IMR-90 (cell line): ENCODE measurements around the gene PAM. TPM values are rescaled to one million over a fixed set of nuclear protein-coding genes. Genes with fewer than 3 reads are reported as not detected.

Experiments
- ATAC-seq: fragments of 200-7000 bp; cut with Tn5 transposase; 2 replicates; pipeline ENCODE4 v1.9.1; 2020; ENCODE audit warnings: low read depth, mild to moderate bottlenecking, moderate library complexity
- BruUV-seq: library from RNA; stranded (reverse); fragments of 400-500 nt; replicated peaks from 2 replicates; lab custom pipeline; 2021; lab: Mats Ljungman, UMichigan
- CTCF ChIA-PET: fragments of 300-600 bp; formaldehyde crosslinking; extraction: SDS; loops from one replicate; lab custom pipeline; 2021; ENCODE audit warnings: antibody characterized with exemption; lab: Yijun Ruan, JAX
- POLR2A ChIA-PET: fragments of 300-600 bp; sonication (Branson Sonifier 250); formaldehyde crosslinking; loops from one replicate; lab custom pipeline; 2022; ENCODE audit warnings: antibody characterized with exemption; ENCODE audit not compliant: unreplicated experiment; lab: Charles Lee
- DNase-seq: peaks from one replicate; pipeline ENCODE4 v3.0.0; 2013
- H2AFZ ChIP-seq: replicated peaks from 2 replicates; pipeline ENCODE3; 2013; ENCODE audit warnings: low read length, mild to moderate bottlenecking; ENCODE audit not compliant: poor library complexity
- H2AK5ac ChIP-seq: 2 replicates; pipeline ENCODE4 v1.6.1; 2013; ENCODE audit warnings: low read depth, low read length, inconsistent platforms
- H2AK9ac ChIP-seq: replicated peaks from 2 replicates; pipeline ENCODE3; 2013; ENCODE audit warnings: mild to moderate bottlenecking, low read depth, low read length, moderate library complexity; ENCODE audit not compliant: poor library complexity
- H2BK120ac ChIP-seq: 2 replicates; pipeline ENCODE4 v1.6.1; 2013; ENCODE audit warnings: low read depth, low read length, inconsistent platforms
- H2BK15ac ChIP-seq: 3 replicates; pipeline ENCODE4 v1.6.1; 2013; ENCODE audit warnings: low read depth, low read length, inconsistent platforms
- H2BK20ac ChIP-seq: 2 replicates; pipeline ENCODE4 v1.6.1; 2013; ENCODE audit warnings: low read depth, mild to moderate bottlenecking, inconsistent platforms, low read length, moderate library complexity
- H2BK5ac ChIP-seq: 2 replicates; pipeline ENCODE4 v1.6.1; 2013; ENCODE audit warnings: mild to moderate bottlenecking, low read depth, low read length, inconsistent platforms; ENCODE audit not compliant: poor library complexity, severe bottlenecking
- H3K14ac ChIP-seq: replicated peaks from 2 replicates; pipeline ENCODE4 v1.6.1; 2013; ENCODE audit warnings: low read depth, low read length, inconsistent platforms
- H3K18ac ChIP-seq: 2 replicates; pipeline ENCODE4 v1.6.1; 2013; ENCODE audit warnings: low read depth, low read length, control low read depth
- H3K23ac ChIP-seq: 2 replicates; pipeline ENCODE4 v1.6.1; 2013; ENCODE audit warnings: low read depth, low read length, inconsistent platforms
- H3K27ac ChIP-seq: 2 replicates; pipeline ENCODE4 v1.5.1; 2013; ENCODE audit warnings: mild to moderate bottlenecking, control low read depth, low read length; ENCODE audit not compliant: insufficient read depth
- H3K27me3 ChIP-seq: 2 replicates; pipeline ENCODE4 v1.6.1; 2013; ENCODE audit warnings: low read length; ENCODE audit not compliant: control insufficient read depth, insufficient read depth
- H3K36me3 ChIP-seq: 2 replicates; pipeline ENCODE4 v1.6.1; 2013; ENCODE audit warnings: low read length, mixed read lengths; ENCODE audit not compliant: control insufficient read depth, insufficient read depth
- H3K4ac ChIP-seq: 2 replicates; pipeline ENCODE4 v1.6.1; 2013; ENCODE audit warnings: low read depth, low read length, inconsistent platforms
- H3K4me1 ChIP-seq: 2 replicates; pipeline ENCODE4 v1.6.1; 2013; ENCODE audit warnings: low read length, mixed read lengths; ENCODE audit not compliant: control insufficient read depth, insufficient read depth
- H3K4me2 ChIP-seq: 2 replicates; pipeline ENCODE4 v1.6.1; 2013; ENCODE audit warnings: low read depth, mild to moderate bottlenecking, control low read depth, low read length, moderate library complexity
- H3K4me3 ChIP-seq: 2 replicates; pipeline ENCODE4 v1.5.1; 2013; ENCODE audit warnings: low read depth, mild to moderate bottlenecking, control low read depth, low read length, moderate library complexity; ENCODE audit not compliant: insufficient read depth
- H3K56ac ChIP-seq: 2 replicates; pipeline ENCODE4 v1.6.1; 2013; ENCODE audit warnings: low read length, inconsistent platforms; ENCODE audit not compliant: insufficient read depth; ENCODE audit errors: extremely low read depth
- H3K79me1 ChIP-seq, 2 experiments: 2 replicates each; pipeline ENCODE4 v1.6.1; 2013; ENCODE audit warnings: low read length in 2 of 2, inconsistent platforms in 1 of 2, low read depth in 1 of 2
- H3K9ac ChIP-seq: 2 replicates; pipeline ENCODE4 v1.6.1; 2013; ENCODE audit warnings: low read depth, low read length, control low read depth
- H3K9me1 ChIP-seq: 2 replicates; pipeline ENCODE4 v1.6.1; 2013; ENCODE audit warnings: low read length, inconsistent platforms; ENCODE audit not compliant: insufficient read depth
- H3K9me3 ChIP-seq: 2 replicates; pipeline ENCODE4 v1.6.1; 2013; ENCODE audit warnings: low read length; ENCODE audit not compliant: control insufficient read depth, insufficient read depth
- H4K20me1 ChIP-seq: 2 replicates; pipeline ENCODE4 v1.6.1; 2013; ENCODE audit warnings: low read length, inconsistent platforms; ENCODE audit not compliant: insufficient read depth
- H4K5ac ChIP-seq: 2 replicates; pipeline ENCODE4 v1.6.1; 2013; ENCODE audit warnings: mild to moderate bottlenecking, low read depth, low read length, control low read depth
- H4K8ac ChIP-seq, 2 experiments: 2 replicates each; pipeline ENCODE4 v1.6.1; 2013; ENCODE audit warnings: low read depth in 2 of 2, low read length in 2 of 2, control low read depth in 1 of 2, inconsistent platforms in 1 of 2
- H4K91ac ChIP-seq: 2 replicates; pipeline ENCODE4 v1.6.1; 2013; ENCODE audit warnings: low read depth, low read length, inconsistent platforms; ENCODE audit not compliant: insufficient read depth
- FOS ChIP-seq: fragments of 150-350 bp; IDR thresholded peaks from 2 replicates; pipeline ENCODE4 v1.6.1; 2016; ENCODE audit warnings: low read depth, low read length
- WGBS, 2 experiments: methylation state at CpG; one replicate each; pipeline versions ENCODE4 v1.1.5 to v1.1.7; 2013; ENCODE audit warnings: missing lambda C conversion rate in 2 of 2; ENCODE audit not compliant: insufficient read length in 1 of 2; ENCODE audit errors: extremely low coverage in 2 of 2; 5-methylcytosine and 5-hydroxymethylcytosine counted together
- dilution Hi-C: fragments of 300-500 bp; cut with HindIII; formaldehyde crosslinking; loops from one replicate; pipeline ENCODE4 v1.14.3; 2018; ENCODE audit warnings: low sequenced_read_pairs; ENCODE audit not compliant: unreplicated experiment
- in situ Hi-C: fragments of 300-500 bp; cut with MboI; formaldehyde crosslinking; loops from 3 replicates; pipeline ENCODE4 v1.14.3; 2019; ENCODE audit warnings: low sequenced_read_pairs, inconsistent platforms, mixed read lengths
- intact Hi-C: fragments of 100-400 bp; cut with micrococcal nuclease; formaldehyde crosslinking; loops from 2 replicates; pipeline ENCODE4 v1.10.0; 2022
- polyA plus RNA-seq, 3 experiments: library from polyadenylated mRNA; depleted of rRNA; stranded (reverse); fragments of >200 nt; gene quantifications; 2 replicates each; pipeline ENCODE4 v1.2.3, GENCODE V29; 2012; ENCODE audit warnings: low replicate concordance in 1 of 3
- total RNA-seq: library from RNA; depleted of rRNA; stranded (reverse); fragments of >200 nt; gene quantifications from 2 replicates; pipeline ENCODE4 v1.2.3, GENCODE V29; 2012

The PAM gene
- total and polyA plus RNA-seq, 2 of the 4 experiments (the other 2 are of a cell fraction): 115 to 179 TPM

DNA sequence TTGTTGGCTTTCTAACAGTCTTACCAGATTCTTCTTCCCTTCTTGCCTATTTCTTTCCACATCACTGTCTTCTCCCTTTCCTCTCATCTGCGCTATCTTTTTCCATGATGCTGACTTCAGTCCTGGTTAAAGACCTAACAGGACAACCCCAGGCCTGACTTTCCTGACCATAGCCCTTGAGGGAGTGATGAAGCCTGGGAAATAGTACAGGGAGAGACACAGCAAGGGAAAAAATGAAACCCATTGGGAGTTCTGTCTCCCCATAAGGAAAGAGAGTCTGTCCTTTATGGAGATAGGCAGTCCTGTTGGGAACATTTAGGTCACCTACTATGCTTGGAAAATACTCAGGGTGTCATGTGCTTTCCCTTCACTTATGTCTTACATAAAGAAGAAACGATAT is 272.2 kb downstream of the PAM start:
- H2BK20ac ChIP-seq: no peak overlapping the region
- H3K27ac ChIP-seq: no peak overlapping the region
- H3K23ac ChIP-seq: no peak overlapping the region
- ATAC-seq (no peak), DNase-seq (no peak)
- H3K9ac ChIP-seq: no peak overlapping the region
- ChIA-PET CTCF (no interaction called here), POLR2A (no interaction called here)
- no CpG with 5 or more reads among the region's 2 CpGs for WGBS, 2 experiments
- intact Hi-C loops (no loop called here), dilution Hi-C loops (no loop called here), in situ Hi-C loops (no loop called here)
- no peak overlapping the region for H4K8ac ChIP-seq
- peaks cover 12% of the 10 kb centered on the region for H3K36me3 ChIP-seq
- no peaks in the 10 kb centered on the region for H3K4me1 ChIP-seq
- TF ChIP-seq FOS: no peak
- H3K4me2 ChIP-seq: no peak overlapping the region
- H2AK5ac ChIP-seq: no peak overlapping the region
- H4K20me1 ChIP-seq: no peaks in the 10 kb centered on the region
- no TSS peak for BruUV-seq
- no peak overlapping the region for H2BK5ac ChIP-seq
- no peak overlapping the region for H3K18ac ChIP-seq
- no peak overlapping the region for H2AFZ ChIP-seq
- no peaks in the 10 kb centered on the region for H3K9me3 ChIP-seq
- no peaks in the 10 kb centered on the region for H3K9me1 ChIP-seq
- H3K4ac ChIP-seq: no peak overlapping the region
- no peaks in the 10 kb centered on the region for H3K27me3 ChIP-seq
- no peak overlapping the region for H2BK15ac ChIP-seq
- no peak overlapping the region for H2BK120ac ChIP-seq
- H3K4me3 ChIP-seq: no peak overlapping the region
- H4K91ac ChIP-seq: no peak overlapping the region
- H2AK9ac ChIP-seq: no peak overlapping the region
- no peak overlapping the region for H3K14ac ChIP-seq
- no peaks in the 10 kb centered on the region for H3K79me1 ChIP-seq
- H3K56ac ChIP-seq: no peak overlapping the region
- no peak overlapping the region for H4K5ac ChIP-seq
